D721Med (cell line): ENCODE results near the gene ZC3H18.

Source experiments
- DNase-seq: peaks from one replicate; pipeline ENCODE4 v3.0.0; 2011; ENCODE audit warnings: low spot score; ENCODE audit not compliant: insufficient read length
- FAIRE-seq: peaks from 2 replicates; lab custom pipeline; 2011; peaks lifted over from hg19 to GRCh38; lab: Jason Lieb, UNC
- TF ChIP-seq, protein P1 (sequence below): IDR thresholded peaks from 2 replicates; pipeline ENCODE4 v1.5.1; 2012; ENCODE audit warnings: mild to moderate bottlenecking, control low read depth; ENCODE audit not compliant: insufficient read depth; ENCODE audit errors: missing control alignments

ZC3H18 gene

DNA sequence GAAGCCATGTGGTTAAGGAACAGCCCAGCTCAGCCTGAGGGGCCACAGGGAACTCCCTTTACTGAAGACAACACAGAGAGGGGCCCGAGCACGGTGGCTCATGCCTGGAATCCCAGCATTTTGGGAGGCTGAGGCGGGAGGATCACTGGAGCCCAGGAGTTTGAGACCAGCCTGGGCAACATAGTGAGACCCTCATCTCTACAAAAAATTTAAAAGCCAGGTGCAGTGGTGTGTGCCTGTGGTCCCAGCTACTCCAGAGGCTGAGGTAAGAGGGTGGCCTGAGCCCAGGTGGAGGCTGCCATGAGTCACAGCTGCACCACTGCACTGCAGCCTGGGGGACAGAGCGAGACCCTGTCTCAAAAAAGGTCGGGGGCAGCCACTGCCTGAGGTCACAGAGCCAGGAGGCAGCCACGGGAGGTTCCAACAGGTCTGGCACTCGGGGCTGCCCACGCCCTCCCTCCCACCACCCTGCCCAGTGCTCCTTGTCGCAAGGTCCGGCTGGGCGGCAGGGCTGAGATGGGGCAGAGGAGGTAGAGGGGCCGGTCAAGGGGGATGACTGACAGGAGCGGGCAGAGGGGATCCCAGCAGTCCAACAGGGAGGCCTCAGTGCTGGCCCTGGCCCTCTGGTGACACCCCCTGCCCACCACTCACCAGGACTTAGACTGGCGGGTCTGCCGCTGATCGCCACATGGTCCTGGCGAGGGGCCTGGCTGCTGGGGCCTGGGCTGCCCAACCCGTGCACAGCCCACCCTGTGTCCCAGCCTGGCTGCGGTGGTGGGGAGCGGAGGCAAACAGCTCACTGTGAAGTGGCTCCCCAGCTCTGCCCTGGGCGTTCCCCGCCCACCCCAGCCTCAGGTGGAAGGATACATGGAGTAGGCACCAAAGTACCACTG, 77.2 kb downstream of the ZC3H18 start:
- DNase-seq (no peak), FAIRE-seq (no peak)
- TF ChIP-seq, protein P1, sequence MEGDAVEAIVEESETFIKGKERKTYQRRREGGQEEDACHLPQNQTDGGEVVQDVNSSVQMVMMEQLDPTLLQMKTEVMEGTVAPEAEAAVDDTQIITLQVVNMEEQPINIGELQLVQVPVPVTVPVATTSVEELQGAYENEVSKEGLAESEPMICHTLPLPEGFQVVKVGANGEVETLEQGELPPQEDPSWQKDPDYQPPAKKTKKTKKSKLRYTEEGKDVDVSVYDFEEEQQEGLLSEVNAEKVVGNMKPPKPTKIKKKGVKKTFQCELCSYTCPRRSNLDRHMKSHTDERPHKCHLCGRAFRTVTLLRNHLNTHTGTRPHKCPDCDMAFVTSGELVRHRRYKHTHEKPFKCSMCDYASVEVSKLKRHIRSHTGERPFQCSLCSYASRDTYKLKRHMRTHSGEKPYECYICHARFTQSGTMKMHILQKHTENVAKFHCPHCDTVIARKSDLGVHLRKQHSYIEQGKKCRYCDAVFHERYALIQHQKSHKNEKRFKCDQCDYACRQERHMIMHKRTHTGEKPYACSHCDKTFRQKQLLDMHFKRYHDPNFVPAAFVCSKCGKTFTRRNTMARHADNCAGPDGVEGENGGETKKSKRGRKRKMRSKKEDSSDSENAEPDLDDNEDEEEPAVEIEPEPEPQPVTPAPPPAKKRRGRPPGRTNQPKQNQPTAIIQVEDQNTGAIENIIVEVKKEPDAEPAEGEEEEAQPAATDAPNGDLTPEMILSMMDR: no peak

DNA sequence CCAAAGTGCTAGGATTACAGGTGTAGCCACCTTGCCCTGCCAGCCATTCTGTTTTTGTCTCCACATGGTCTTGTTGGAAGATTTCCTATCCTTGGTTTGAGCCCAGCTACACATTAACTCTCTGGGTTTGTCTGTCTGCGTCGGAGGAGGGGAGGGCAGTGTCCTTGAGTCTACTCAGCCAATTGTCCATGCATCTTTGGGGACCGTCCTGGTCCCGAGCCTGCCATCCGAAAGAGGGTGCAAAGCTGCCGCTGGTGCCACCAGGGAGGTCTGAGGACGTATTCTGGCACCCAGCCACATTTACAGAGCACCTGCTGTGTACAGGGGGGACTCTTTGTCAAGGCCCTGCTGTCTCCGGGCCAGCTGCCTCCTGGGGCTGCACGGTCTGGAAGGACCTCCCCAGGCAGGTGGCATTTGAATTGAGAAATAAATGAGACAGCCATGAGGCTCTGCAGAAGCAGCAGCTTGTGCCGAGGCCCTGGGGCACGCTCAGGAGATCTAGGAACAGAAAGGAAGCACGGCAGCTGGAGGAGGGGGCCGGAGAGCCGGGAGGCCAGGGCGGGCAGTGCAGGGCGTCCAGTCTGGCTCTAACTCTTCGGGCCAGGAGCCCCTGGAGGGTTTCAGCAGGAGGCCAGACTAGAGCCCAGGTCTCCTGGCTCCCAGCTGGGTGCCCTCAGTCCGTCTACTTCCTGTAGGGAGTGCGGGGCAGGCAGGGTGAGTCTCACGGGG, 79.2 kb downstream of the ZC3H18 start:
- FAIRE-seq: no peak
- no peak for DNase-seq
- TF ChIP-seq, protein P1: no peak

GRCh38 chr16:88649924-88650748, 79.9 kb downstream of the ZC3H18 start:
- TF ChIP-seq, protein P1: no peak
- DNase-seq (no peak), FAIRE-seq (no peak)

DNA sequence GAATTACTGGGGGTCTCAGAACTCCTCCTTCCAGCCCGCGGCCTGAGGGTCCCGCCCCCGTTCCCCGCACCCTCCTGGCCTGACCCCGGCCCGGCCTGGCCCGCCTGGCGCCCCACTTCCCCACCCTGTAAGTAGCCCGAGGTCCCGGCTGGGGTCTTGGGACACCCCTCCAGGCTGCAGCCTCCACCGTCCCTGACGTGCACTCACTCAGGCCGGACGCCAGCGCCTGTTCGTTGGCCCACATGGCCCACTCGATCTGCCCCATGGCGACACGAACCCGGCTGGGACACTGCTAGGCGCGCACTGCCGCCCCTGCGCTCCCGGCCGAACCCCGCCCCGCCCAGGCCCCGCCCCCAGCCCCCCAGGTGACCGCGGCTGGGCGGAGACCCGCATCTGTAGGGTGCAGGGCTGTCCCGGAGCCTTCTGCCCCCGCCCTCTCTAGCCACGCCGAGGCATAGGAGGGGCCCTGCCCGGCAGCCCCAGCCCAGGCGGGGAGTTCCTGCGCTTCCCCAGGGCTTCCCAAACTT, 80.6 kb downstream of the ZC3H18 start, which contains the start of gene CYBA:
Gene CYBA (minus strand): TSS at position 305 of the 527 bp plus-strand sequence. CDS start 40 bp downstream, at position 265.
- DNase-seq (no peak), FAIRE-seq (no peak)
- TF ChIP-seq, protein P1: no peak

- DNase-seq: no peak
- FAIRE-seq: no peak
These were observed 81.2 kb downstream of the ZC3H18 start for GRCh38 chr16:88651276-88651988.

More at GRCh38 chr16:88651276-88651988, 81.2 kb downstream of the ZC3H18 start:
- TF ChIP-seq, protein P1: no peak
